Retina (tissue), 1 donor: ENCODE results near the gene PIGV.
A peak's percentile ranks its signal among the peaks of the same experiment; 100 is the strongest.

Source experiments
- DNase-seq: peaks from one replicate; pipeline ENCODE4 v3.0.0-alpha.2; 2016

The PIGV gene

DNA sequence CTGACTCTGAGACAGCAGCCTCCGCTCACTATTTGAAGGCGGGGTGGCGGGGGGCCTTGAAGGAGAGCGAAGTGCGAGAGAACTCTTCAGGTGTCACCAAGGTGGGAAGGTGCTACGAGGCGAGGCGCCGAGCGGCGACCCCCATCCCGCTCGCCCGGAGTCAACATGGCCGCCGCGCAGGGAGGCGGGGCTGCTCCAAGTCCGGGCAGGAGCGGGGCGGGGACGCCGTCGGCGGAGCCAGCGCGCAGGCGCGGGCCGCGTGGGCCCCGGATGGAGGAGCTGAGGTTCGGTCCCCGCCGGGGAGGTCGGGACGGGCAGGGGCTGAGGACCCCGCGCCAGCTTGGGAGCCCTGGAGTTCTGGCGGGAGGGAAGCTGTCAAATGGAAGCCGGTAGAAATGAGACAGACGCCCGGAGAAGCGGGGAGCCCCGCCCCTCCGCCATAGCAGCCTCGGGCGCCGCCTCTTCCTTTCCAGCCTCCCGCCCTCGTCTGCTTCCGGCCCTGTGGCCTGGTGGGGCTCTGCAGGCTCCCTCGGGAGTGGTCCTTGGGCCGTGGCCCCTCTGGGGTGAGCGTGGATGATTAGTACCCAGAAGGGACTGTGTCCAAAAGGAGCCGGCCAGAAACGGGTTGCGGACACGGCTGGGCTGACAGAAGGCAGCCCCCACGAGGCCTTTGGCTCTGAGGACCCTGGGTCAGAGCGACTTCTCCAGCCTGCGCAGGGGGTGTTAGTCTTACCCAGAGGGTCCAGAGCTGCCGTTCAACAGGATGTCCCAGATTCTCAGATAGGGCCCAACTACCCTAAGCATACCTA lies at the start of gene PIGV:
Gene PIGV (plus strand): TSS at position 245 of the 809 bp plus-strand sequence. CDS start 2,866 bp downstream, outside the sequence.
- DNase-seq = peak; percentile 99

- DNase-seq = no peak
Observed at GRCh38 chr1:26739329-26739914, 48.3 kb upstream of the PIGV start.

- DNase-seq = no peak
Observed at GRCh38 chr1:26740023-26740634, 47.6 kb upstream of the PIGV start.

DNA sequence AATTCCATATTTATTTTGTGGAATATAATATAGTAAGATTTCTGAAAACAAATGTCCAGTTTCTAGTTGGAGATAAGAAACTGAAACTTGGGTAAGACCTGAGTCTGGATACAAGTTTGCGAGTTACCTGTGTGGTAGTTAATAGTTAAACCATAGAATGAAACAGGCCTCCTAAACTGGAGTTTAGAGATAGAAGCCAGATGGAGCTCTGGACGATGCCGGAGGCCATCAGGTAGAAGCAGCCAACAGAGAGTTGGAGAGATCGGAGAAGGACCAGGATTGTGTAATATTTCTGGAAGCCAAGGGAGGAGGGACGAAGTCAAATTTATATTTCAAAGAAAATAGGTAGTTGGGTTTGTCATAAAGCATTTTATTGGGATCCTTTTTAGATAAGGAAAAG lies 46.8 kb upstream of the PIGV start:
- no peak for DNase-seq

GRCh38 chr1:26743426-26744059 lies 44.2 kb upstream of the PIGV start:
- DNase-seq = no peak

DNA sequence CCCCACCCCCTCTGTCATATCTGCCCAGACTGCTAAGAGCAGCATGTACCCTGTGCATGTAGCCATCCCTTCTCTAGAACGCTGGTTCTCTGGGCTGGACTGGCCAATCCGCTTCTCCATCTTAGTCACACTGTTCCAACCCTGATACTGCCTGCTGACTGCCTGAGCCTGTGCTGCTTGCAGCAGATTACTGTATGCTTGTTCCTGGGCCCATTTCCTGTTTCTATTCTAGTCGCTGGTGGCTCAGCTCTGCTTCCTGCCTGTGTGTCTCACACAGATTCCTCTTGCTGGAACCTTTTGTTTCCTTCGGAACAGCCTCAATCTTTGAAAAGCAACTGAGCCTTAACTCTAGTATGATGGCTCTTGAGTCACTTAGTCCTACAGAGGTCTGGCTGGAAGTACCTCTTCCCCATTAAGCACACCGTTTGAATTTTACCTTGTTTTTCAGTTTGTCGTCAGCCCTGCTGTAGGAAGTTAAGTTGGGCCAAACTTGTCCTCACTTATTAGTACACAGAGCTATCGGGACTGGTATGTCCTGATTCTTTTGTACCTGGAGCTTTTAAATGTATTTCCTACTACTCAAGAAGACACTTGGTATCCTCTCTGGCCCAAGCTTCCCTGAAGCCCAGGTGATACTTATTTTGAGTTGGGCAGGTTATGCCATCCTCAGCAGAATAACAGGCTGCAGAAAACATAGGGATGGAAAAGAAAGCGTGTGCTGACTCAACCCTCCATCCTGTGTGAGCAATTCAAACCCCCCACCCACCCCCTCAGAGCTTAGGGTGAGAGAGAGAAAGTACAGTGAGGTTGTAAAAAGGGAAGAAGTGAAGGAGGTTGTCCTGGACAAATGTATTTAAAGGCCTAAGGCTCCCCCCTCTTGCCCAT lies 43.4 kb upstream of the PIGV start:
- no peak for DNase-seq

DNA sequence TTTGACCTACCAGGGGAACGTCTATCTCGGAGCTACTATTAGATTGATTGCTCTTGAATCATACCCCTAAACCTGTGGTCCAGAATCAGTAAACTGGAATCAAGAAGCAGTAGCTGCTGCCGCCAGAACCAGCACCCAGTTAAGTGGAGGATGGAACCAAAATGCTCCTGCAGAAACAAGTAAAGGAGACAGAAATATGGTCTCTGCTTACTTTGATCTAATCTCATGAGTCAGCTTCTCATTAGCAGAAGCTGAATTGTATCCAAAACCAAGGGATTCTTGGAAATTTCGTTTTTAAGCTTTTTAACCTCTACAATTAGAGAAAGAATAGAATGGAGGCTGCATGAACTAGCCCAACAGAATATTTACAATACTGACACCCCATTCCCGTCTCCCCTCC lies 42.6 kb upstream of the PIGV start:
- DNase-seq = no peak

DNA sequence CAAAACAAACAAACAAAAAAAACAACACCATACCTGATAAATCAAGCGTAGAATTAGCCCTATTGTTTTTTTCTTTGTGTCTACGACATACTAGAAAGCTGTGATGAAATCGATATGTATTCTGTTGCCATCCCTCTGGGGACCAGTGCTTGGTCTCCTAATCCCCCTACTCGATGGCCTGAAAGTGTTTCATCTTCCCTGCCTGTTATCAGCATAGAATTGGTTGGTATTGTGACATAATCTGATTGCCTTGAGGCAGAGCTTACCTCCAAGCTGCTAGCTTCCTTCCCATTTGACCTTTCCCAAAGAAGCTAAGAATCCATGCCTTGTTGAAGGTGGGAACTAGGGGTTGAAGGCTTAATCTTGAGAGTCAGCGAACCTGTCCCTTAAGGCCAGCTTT lies 40.7 kb upstream of the PIGV start:
- DNase-seq = no peak

DNA sequence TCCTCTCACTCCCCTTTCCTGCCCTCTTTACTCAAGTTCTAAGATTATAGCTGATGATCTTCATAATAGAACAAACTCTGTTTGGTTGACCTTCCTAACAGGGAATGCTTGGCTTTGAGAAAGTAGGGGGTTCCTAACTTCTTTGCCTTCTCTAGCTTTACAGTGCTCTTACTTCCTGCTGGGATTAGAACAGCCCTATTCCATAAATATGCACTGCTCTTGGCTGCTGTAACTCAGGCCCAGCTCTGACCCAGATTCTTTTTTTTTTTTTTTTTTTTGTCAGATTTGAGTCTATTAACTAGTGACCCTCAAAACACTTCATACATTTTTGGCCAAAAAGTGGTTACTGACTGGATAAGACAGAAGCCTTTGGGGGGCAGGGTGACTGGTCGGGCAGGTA lies 39.4 kb upstream of the PIGV start:
- DNase-seq = no peak

DNA sequence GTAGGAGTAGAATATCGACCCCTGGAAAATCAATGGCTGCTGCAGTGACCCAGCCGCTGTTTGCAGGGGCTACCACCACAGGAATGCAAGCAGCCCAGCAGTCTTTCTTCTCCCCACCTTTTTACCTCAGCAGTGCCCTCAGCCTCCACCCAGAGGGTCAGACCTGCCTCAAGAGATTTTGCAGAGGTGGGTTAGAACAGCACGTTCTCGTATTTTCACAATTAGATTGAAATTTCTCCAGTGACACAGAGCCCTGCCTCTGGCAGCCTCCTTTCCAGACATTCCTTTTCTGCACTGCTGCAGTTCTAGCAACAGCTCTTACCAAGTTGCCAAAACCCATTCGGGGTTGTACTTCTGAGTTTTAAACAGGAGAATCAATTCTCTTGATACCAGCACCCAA lies 38.3 kb upstream of the PIGV start:
- no peak for DNase-seq

- DNase-seq = no peak
Observed at GRCh38 chr1:26750428-26750827, 37.3 kb upstream of the PIGV start.

DNA sequence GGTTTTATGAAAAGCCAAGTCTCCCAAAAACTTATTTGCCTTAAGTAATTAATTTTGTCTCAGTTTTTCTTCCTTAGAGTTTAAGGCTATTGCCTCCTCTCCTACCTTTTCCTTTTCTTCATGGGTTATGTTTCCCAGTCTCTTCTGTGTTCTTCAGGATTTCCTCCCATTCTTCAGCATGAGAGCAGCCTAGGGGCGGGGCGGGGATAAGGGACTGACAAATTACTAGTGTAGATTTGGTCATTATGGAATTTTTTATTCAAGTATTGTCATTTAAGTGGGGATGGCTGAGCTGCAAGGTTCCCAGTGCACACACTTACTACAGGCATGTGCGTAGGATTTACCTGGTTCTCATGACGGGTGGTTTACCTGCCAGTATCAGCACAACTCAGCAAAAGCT lies 35.2 kb upstream of the PIGV start:
- DNase-seq = no peak

DNA sequence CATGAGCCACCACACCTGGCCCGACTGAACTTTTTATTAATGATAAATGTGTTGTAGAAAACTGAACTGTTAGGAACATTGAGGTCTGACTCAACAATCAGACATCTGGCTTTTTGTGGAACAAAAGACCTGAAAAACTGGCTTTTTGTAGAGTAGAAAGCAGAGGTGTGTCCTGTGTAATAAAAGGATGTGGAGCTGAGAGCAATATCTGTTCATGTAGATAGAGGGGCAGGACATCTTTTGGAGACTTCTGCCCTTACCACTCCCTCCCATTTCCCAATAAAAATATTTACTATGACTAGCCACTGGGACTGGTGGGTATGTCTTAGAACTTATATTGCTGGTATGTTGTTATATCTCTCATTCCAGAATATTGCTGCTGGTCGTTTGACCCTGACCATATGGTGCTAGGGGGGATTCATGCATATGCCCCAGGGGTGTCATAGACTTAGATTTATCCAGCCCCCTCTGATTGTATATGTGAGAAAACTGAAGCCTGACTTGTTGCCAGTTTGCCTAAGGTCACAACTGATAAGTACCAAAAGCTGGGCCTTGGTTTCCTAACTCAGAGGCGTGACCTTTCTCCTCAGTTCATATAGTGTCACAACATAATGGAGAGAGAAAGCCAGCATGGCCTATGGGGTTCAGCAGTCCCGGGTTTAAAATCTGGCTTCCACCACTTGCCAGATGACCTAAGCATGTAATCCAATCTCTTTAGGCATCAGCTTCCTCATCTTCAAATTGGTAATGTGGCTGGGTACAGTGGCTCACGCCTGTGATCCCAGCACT lies 33.5 kb upstream of the PIGV start:
- DNase-seq = no peak

DNA sequence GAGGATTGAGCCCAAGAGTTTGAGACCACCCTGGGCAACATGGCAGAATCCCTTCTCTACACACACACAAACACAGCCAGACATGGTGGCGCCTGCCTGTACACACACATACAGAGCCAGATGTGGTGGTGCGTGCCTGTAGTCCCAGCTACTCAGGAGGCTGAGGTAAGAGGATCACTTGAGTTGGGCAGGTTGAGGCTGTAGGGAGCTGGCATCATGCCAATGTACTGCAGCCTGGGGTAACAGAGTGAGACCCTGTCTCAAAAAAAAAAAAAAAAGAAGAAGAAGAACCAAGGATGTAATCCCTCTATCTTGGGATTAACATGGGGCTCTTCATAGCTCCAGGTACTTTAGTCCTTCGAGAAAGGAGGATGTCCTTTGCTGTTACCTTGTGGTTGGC lies 29.4 kb upstream of the PIGV start:
- DNase-seq = no peak

GRCh38 chr1:26759531-26759930 lies 28.2 kb upstream of the PIGV start:
- no peak for DNase-seq

DNA sequence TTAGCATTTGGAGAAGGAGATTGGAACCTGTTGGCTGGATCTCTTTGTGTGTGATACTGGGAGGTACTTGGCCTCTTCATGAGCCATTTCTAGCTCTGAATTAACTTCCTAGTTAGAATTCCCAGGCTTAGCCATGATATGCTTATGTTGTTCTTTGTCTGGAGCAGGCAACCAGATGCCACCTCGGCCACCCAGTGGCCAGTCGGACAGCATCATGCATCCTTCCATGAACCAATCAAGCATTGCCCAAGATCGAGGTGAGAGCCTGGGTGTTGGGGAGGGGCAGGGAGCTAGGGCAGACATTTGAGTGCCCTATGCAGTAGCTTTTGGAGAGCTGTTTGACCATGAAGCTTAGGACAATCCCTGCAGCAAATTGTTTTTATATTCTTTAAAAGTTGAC lies 26.5 kb upstream of the PIGV start:
- DNase-seq = no peak

GRCh38 chr1:26767714-26768113 lies 20.0 kb upstream of the PIGV start:
- DNase-seq = no peak

DNA sequence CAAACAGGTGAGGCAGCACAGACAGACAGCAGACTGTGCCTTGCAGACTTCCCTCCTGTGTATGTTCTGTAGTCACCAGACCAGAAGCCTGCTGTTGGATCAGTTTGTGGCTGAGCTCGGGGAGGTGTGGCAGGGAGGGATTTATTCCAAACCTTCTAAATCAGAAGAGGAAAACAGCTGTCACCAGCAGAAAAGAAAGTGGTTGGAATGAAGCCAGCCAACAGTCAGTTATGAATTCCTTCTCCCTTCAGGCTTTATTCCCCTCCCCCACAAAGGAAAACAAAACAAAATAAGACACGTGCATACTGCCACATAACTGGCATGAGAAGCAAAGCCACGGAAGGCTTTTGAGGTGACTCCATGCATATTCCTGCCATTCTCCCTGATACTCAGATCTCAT lies 19.0 kb upstream of the PIGV start:
- DNase-seq = no peak

DNA sequence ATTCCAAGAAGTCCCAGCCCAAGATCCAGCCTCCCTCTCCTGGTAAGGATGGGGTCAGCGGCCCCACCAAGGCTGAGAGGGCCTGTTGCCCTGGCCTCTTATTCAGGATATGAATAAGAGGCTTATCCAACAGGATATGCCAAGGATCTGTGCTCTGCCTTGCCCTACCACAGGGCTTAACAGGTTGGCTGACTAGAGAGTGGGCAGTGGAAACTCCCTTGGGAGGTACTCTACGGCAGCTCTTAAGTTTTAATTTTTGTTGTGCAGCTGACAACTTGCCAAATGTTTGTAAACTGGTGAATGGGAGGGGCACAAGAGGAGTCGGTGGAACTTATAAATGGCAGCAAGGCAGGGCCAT lies 16.5 kb upstream of the PIGV start:
- no peak for DNase-seq

- peak; percentile 11 for DNase-seq
Observed at GRCh38 chr1:26771643-26772321, 16.0 kb upstream of the PIGV start.

DNA sequence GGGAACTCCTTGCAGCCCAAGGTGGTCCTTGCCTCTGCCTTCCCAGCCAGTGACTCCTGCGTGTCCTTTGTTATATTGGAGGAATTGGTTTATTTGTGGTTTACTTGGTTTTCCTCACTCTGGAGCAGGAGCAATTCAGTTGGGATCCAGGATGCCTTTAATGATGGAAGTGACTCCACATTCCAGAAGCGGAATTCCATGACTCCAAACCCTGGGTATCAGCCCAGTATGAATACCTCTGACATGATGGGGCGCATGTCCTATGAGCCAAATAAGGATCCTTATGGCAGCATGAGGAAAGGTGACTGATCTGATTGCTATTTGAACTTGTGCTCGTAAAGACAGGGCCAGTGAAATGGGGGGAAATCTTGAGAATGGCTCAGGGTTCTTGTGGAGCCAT lies 15.1 kb upstream of the PIGV start:
- no peak for DNase-seq
